ENCODE measurements around the gene FOXM1. TPM values are rescaled to one million over a fixed set of nuclear protein-coding genes. Genes with fewer than 3 reads are reported as not detected.
A peak's percentile ranks its signal among the peaks of the same experiment; 100 is the strongest.

Gene FOXM1
- total RNA-seq, 2 experiments from 2014 or later: 73.9 to 86.9 TPM

DNA sequence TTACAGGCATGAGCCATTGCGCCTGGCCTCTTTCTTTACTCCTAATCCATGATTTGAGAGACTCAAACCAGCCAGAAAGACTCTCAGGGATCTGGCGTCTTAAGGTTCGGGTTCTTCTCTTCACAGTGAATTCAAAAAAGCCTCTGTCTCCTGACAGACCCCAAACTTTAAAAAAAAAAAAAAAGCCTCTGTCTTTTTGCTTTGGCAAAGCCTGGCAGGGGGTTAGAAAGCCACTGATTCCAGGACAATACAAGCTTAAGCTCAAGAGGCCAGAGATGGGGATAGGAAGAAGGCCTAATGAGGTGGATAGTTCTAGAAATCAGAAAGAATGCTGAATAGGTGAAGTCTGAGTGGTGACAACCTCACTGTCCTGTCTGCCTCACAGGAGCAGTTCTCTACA lies 50.9 kb downstream of the FOXM1 start:
- Mint-ChIP-seq H3K27ac (no peak overlapping the region), H3K4me3 (no peak overlapping the region), H3K27me3 (no peaks in the 10 kb centered on the region), H3K4me1 (no peaks in the 10 kb centered on the region), H3K36me3 (peaks cover 6% of the 10 kb centered on the region), H3K9me3 (no peaks in the 10 kb centered on the region)
- ATAC-seq (ENCODE audit: low read depth) (no peak), DNase-seq (no peak)
- POLR2A ChIA-PET: no interaction called here

GRCh38 chr12:2825132-2825531 lies 51.8 kb downstream of the FOXM1 start:
- DNase-seq (no peak), ATAC-seq (ENCODE audit: low read depth) (no peak)
- Mint-ChIP-seq H3K27ac (no peak overlapping the region), H3K4me3 (no peak overlapping the region), H3K9me3 (no peaks in the 10 kb centered on the region), H3K4me1 (no peaks in the 10 kb centered on the region), H3K27me3 (no peaks in the 10 kb centered on the region), H3K36me3 (peaks cover 9% of the 10 kb centered on the region)
- POLR2A ChIA-PET: no interaction called here

DNA sequence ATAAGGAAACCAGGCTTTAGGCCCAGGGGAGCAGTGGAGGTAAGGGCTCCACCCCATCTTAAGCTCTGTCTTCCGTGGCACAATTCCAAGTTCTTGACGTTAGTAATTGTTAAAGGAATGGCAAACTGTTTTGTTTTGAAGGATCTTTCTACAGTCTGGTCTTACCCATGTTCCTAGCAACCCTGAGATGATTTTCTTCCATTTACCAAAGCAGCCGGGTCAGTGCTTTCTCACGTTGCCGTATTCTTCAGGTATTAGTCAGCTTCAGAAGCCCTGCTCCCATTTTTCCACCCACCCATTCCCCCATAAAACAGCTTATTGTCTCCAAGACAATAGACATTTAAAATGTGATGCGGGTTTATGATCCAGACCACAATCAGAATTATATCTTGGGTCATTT lies 52.4 kb downstream of the FOXM1 start:
- H3K4me1 Mint-ChIP-seq: no peaks in the 10 kb centered on the region
- ATAC-seq (ENCODE audit: low read depth): no peak
- no peak overlapping the region for H3K4me3 Mint-ChIP-seq
- no peak for DNase-seq
- POLR2A ChIA-PET: no interaction called here
- peaks cover 9% of the 10 kb centered on the region for H3K36me3 Mint-ChIP-seq
- H3K9me3 Mint-ChIP-seq: no peaks in the 10 kb centered on the region
- no peaks in the 10 kb centered on the region for H3K27me3 Mint-ChIP-seq
- H3K27ac Mint-ChIP-seq: no peak overlapping the region

DNA sequence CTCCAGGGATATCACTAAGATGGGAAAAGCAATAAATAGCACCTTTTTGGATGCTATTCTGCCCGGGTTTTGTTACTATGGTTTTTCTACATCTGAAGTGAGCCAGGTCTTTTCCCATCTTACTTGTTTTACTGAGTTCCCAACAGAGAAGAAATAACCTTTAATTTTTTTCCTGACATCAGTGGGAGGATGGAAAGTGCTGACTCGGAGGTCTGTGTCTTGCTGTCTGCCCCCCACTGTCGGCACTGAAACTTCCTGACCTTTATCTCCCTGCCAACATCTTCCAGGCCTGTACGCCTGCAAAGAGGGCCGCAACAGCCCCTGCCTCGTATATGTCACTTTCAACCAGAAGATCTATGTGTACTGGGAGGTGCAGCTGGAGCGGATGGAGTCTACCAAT lies 53.5 kb downstream of the FOXM1 start:
- no peak for ATAC-seq (ENCODE audit: low read depth)
- Mint-ChIP-seq H3K27me3 (no peaks in the 10 kb centered on the region), H3K4me3 (no peak overlapping the region), H3K36me3 (peaks cover 9% of the 10 kb centered on the region), H3K4me1 (no peaks in the 10 kb centered on the region), H3K27ac (no peak overlapping the region), H3K9me3 (no peaks in the 10 kb centered on the region)
- DNase-seq: no peak
- POLR2A ChIA-PET: no interaction called here

- no peaks in the 10 kb centered on the region for H3K9me3 Mint-ChIP-seq
- no peak for ATAC-seq (ENCODE audit: low read depth)
- no peak overlapping the region for H3K4me3 Mint-ChIP-seq
- POLR2A ChIA-PET: no interaction called here
- H3K27ac Mint-ChIP-seq: no peak overlapping the region
- DNase-seq: no peak
- no peaks in the 10 kb centered on the region for H3K27me3 Mint-ChIP-seq
- peaks cover 14% of the 10 kb centered on the region for H3K36me3 Mint-ChIP-seq
- peaks cover 3% of the 10 kb centered on the region for H3K4me1 Mint-ChIP-seq
Measured at GRCh38 chr12:2820432-2820831, 56.5 kb downstream of the FOXM1 start.

- DNase-seq (no peak), ATAC-seq (ENCODE audit: low read depth) (no peak)
- Mint-ChIP-seq H3K27me3 (no peaks in the 10 kb centered on the region), H3K9me3 (no peaks in the 10 kb centered on the region), H3K4me1 (peaks cover 7% of the 10 kb centered on the region), H3K36me3 (peaks cover 15% of the 10 kb centered on the region), H3K4me3 (no peak overlapping the region), H3K27ac (no peak overlapping the region)
- POLR2A ChIA-PET: no interaction called here
Measured at GRCh38 chr12:2819810-2820209, 57.2 kb downstream of the FOXM1 start.

DNA sequence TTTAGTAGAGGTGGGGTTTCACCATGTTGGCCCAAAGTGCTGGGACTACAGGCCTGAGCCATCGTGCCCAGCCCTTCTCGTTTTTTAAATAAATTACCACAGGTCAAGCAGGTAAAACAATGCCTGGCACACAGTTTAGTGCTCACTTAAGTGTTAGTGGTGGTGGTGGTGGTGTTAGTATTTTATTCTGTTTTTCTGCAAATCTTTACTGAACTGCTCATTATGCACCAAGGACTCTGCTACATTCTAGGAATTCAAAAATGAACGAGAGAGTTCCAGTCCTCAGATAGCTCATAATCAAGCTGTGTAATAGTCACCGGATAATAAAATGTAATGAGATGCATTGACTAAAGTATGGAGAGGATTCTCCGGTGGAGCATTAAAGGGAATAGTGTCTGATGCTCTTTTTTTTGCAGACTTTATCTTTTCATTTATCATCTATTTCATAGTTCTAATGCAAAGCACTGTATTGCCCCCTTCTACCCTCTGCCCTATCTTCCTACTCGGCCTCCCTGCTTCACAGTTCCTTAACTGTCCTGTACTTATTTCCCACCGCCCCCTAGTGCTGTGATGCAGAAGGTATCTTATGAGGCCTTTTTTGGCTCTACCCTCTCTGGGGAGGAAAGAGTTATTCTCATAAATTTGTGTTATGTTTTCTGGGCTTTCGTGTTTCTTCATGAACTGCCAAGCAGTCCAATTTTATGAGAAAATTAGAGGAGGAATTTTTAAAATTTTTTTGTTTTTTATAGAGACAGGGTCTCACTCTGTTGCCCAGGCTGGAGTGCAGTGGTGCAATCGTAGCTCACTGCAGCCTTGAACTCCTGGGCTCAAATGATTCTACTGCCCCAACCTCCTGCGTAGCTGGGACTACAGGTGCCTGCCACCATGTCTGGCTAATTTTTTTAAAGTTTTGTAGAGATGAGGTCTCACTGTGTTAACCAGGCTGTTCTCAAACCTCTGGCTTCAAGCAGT lies 63.5 kb downstream of the FOXM1 start:
- H3K27me3 Mint-ChIP-seq: no peaks in the 10 kb centered on the region
- peaks cover 20% of the 10 kb centered on the region for H3K4me1 Mint-ChIP-seq
- DNase-seq: no peak
- POLR2A ChIA-PET: interaction anchor here (1.3 to 3.5 kb wide), 4 partner anchors 18 to 131 kb away, joined by 3 to 23 read pairs (median 14); partner anchors contain the start of genes FKBP4, FOXM1 and RHNO1
- H3K9me3 Mint-ChIP-seq: no peaks in the 10 kb centered on the region
- peaks cover 9% of the 10 kb centered on the region for H3K36me3 Mint-ChIP-seq
- ATAC-seq (ENCODE audit: low read depth): peak; percentile 18
- peak overlapping the region; percentile 99 for H3K27ac Mint-ChIP-seq
- peak overlapping the region; percentile 99 for H3K4me3 Mint-ChIP-seq

GRCh38 chr12:2812290-2813213 lies 64.4 kb downstream of the FOXM1 start, which contains the start of gene ITFG2:
ITFG2 (plus strand) TSS chr12:2812668; CDS start chr12:2812761, 93 bp downstream.
- Mint-ChIP-seq H3K9me3 (no peaks in the 10 kb centered on the region), H3K4me3 (peak within 1 kb of the TSS; percentile 99), H3K27ac (peak within 1 kb of the TSS; percentile 99), H3K27me3 (no peaks in the 10 kb centered on the region), H3K4me1 (peaks cover 22% of the 10 kb centered on the region), H3K36me3 (peaks cover 4% of the 10 kb centered on the region)
- DNase-seq: peak; percentile 92
- POLR2A ChIA-PET: interaction anchor here (1.3 to 3.5 kb wide), 4 partner anchors 17 to 130 kb away, joined by 3 to 23 read pairs (median 14); partner anchors contain the start of genes FKBP4, FOXM1 and RHNO1
- ATAC-seq (ENCODE audit: low read depth): peak; percentile 93

GRCh38 chr12:2811801-2812200 lies 65.2 kb downstream of the FOXM1 start:
- DNase-seq (no peak), ATAC-seq (ENCODE audit: low read depth) (no peak)
- Mint-ChIP-seq H3K27me3 (no peaks in the 10 kb centered on the region), H3K36me3 (peaks cover 4% of the 10 kb centered on the region), H3K9me3 (no peaks in the 10 kb centered on the region), H3K27ac (peak overlapping the region; percentile 30), H3K4me3 (peak overlapping the region; percentile 99), H3K4me1 (peaks cover 22% of the 10 kb centered on the region)
- POLR2A ChIA-PET: interaction anchor here (3.3 to 3.5 kb wide), 2 partner anchors 17 to 120 kb away, joined by 22 to 23 read pairs; partner anchors contain the start of gene FKBP4

Other genes with a start within 250 kb of the FOXM1 start
- gene FKBP4, start 82.2 kb downstream of the FOXM1 start, total RNA-seq: 10 to 100 TPM; 62.3 to 67.7 TPM
- gene ITFG2, start 64.5 kb downstream of the FOXM1 start, total RNA-seq: 10 to 100 TPM; 66.2 to 66.8 TPM
- gene NRIP2, start 42.1 kb downstream of the FOXM1 start, total RNA-seq: not detected
- under 1 TPM in 1 of 2 experiments, not detected in 1; 0.34 TPM for gene TEX52, start 20.1 kb downstream of the FOXM1 start, total RNA-seq
- 10 to 100 TPM; 50.3 to 53.8 TPM for gene RHNO1, start within 50 bp of the FOXM1 start, total RNA-seq
- gene TULP3, start 13.7 kb upstream of the FOXM1 start, total RNA-seq: 1 to 10 TPM; 8.1 TPM
- gene TEAD4, start 82.2 kb upstream of the FOXM1 start, total RNA-seq: not detected
- under 1 TPM; 0.42 to 0.60 TPM for gene TSPAN9, start 200.2 kb upstream of the FOXM1 start, total RNA-seq

Measured in activated naive CD8-positive, alpha-beta T cell treated with anti-CD3 and anti-CD28 coated beads, Interleukin-2, amount 10 ng/mL, durations not matched to agents 7 days and 5 days (primary cell).